MCF 10A (cell line): ENCODE data around the gene NPFF. TPM values are rescaled to one million over a fixed set of nuclear protein-coding genes. Genes with fewer than 3 reads are reported as not detected.

Experiments used
- BruUV-seq: library from RNA; stranded (reverse); fragments of 400-500 nt; replicated peaks from 2 replicates; lab custom pipeline; 2021; lab: Mats Ljungman, UMichigan
- CTCF ChIA-PET: fragments of 300-600 bp; sonication (Branson Sonifier 250); formaldehyde crosslinking; extraction: SDS; loops from one replicate; lab custom pipeline; 2021; ENCODE audit warnings: antibody characterized with exemption, inconsistent platforms; lab: Yijun Ruan, JAX
- POLR2A ChIA-PET: fragments of 300-600, 350-650 bp; sonication (Branson Sonifier 250); formaldehyde crosslinking; extraction: SDS; loops from one replicate; lab custom pipeline; 2020; ENCODE audit warnings: antibody characterized with exemption, inconsistent platforms; lab: Yijun Ruan, JAX
- DNase-seq: peaks from one replicate; pipeline ENCODE4 v3.0.0-alpha.2; 2018; ENCODE audit not compliant: unreplicated experiment
- H3K27ac Mint-ChIP-seq: one replicate; pipeline ENCODE4 v1.8.0; 2022; ENCODE audit warnings: mild to moderate bottlenecking, low read depth, mixed read lengths; ENCODE audit not compliant: unreplicated experiment
- H3K27me3 Mint-ChIP-seq: one replicate; pipeline ENCODE4 v1.8.0; 2022; ENCODE audit warnings: mixed read lengths; ENCODE audit not compliant: insufficient read depth, unreplicated experiment
- H3K36me3 Mint-ChIP-seq: one replicate; pipeline ENCODE4 v1.8.0; 2022; ENCODE audit warnings: mild to moderate bottlenecking, moderate library complexity, mixed read lengths; ENCODE audit not compliant: insufficient read depth, unreplicated experiment
- H3K4me1 Mint-ChIP-seq: one replicate; pipeline ENCODE4 v1.8.0; 2022; ENCODE audit warnings: mixed read lengths; ENCODE audit not compliant: insufficient read depth, unreplicated experiment
- H3K4me3 Mint-ChIP-seq: one replicate; pipeline ENCODE4 v1.8.0; 2022; ENCODE audit warnings: mild to moderate bottlenecking, moderate library complexity, mixed read lengths; ENCODE audit not compliant: unreplicated experiment
- H3K9me3 Mint-ChIP-seq: one replicate; pipeline ENCODE4 v1.8.0; 2022; ENCODE audit warnings: mixed read lengths; ENCODE audit not compliant: unreplicated experiment
- CTCF ChIP-seq: fragments of 200-600 bp; IDR thresholded peaks from one replicate; pipeline ENCODE4 v1.8.0; 2022; ENCODE audit warnings: antibody characterized with exemption, mild to moderate bottlenecking; ENCODE audit not compliant: unreplicated experiment
- intact Hi-C: fragments of 100-400 bp; cut with micrococcal nuclease; formaldehyde crosslinking; loops from 2 replicates; pipeline ENCODE4 v1.14.1; 2022
- total RNA-seq: library from RNA; stranded (reverse); gene quantifications from 2 replicates; pipeline ENCODE4 v1.2.3, GENCODE V29; 2022

The NPFF gene
- total RNA-seq, 1 experiment from 2014 or later = not detected

- peak; percentile 74 for DNase-seq
- peaks cover 81% of the 10 kb centered on the region for H3K36me3 Mint-ChIP-seq
- POLR2A ChIA-PET = interaction anchor here (0.9 to 1.7 kb wide), 6 partner anchors 10 to 205 kb away, joined by 3 to 8 read pairs (median 4); partner anchors contain the start of genes ATF7, ATP5MC2 and TARBP2
- peaks cover 14% of the 10 kb centered on the region for H3K4me1 Mint-ChIP-seq
- no peaks in the 10 kb centered on the region for H3K27me3 Mint-ChIP-seq
- H3K9me3 Mint-ChIP-seq = no peaks in the 10 kb centered on the region
- no peak overlapping the region for H3K4me3 Mint-ChIP-seq
- CTCF ChIA-PET = interaction anchor here (0.6 to 1.2 kb wide), 4 partner anchors 29 to 479 kb away, joined by 3 to 6 read pairs (median 4); partner anchors contain the start of gene ATP5MC2
- peak overlapping the region; percentile 49 for H3K27ac Mint-ChIP-seq
- BruUV-seq = no TSS peak
- intact Hi-C loops = no loop called here
- TF ChIP-seq CTCF = no peak
Measured at GRCh38 chr12:53538209-53538689, 31.0 kb upstream of the NPFF start.

GRCh38 chr12:53536962-53537361 is 29.7 kb upstream of the NPFF start:
- intact Hi-C loops = no loop called here
- BruUV-seq = no TSS peak
- no peaks in the 10 kb centered on the region for H3K9me3 Mint-ChIP-seq
- peaks cover 11% of the 10 kb centered on the region for H3K4me1 Mint-ChIP-seq
- TF ChIP-seq CTCF = no peak
- ChIA-PET CTCF (no interaction called here), POLR2A (no interaction called here)
- H3K27me3 Mint-ChIP-seq = no peaks in the 10 kb centered on the region
- H3K27ac Mint-ChIP-seq = no peak overlapping the region
- no peak overlapping the region for H3K4me3 Mint-ChIP-seq
- H3K36me3 Mint-ChIP-seq = peaks cover 84% of the 10 kb centered on the region
- DNase-seq = no peak

GRCh38 chr12:53533471-53533870 is 26.2 kb upstream of the NPFF start:
- no peak for TF ChIP-seq CTCF
- peak overlapping the region; percentile 40 for H3K27ac Mint-ChIP-seq
- DNase-seq = no peak
- H3K27me3 Mint-ChIP-seq = no peaks in the 10 kb centered on the region
- CTCF ChIA-PET = interaction anchor here (1.5 kb wide), 1 partner anchor 11 kb away, joined by 5 read pairs; no protein-coding TSS in a partner anchor
- intact Hi-C loops = no loop called here
- peaks cover 84% of the 10 kb centered on the region for H3K36me3 Mint-ChIP-seq
- peaks cover 6% of the 10 kb centered on the region for H3K4me1 Mint-ChIP-seq
- no peak overlapping the region for H3K4me3 Mint-ChIP-seq
- no peaks in the 10 kb centered on the region for H3K9me3 Mint-ChIP-seq
- BruUV-seq = no TSS peak
- POLR2A ChIA-PET = interaction anchor here (1.5 kb wide), 2 partner anchors 10 to 11 kb away, joined by 3 to 4 read pairs; no protein-coding TSS in a partner anchor

GRCh38 chr12:53532524-53533445 is 25.5 kb upstream of the NPFF start:
- ChIA-PET POLR2A (interaction anchor here (1.5 kb wide), 2 partner anchors 9 to 11 kb away, joined by 3 to 4 read pairs; no protein-coding TSS in a partner anchor), CTCF (interaction anchor here (0.6 to 1.6 kb wide), 3 partner anchors 10 to 23 kb away, joined by 3 to 5 read pairs (median 4); no protein-coding TSS in a partner anchor)
- no TSS peak for BruUV-seq
- TF ChIP-seq CTCF = no peak
- no peak for DNase-seq
- Mint-ChIP-seq H3K36me3 (peaks cover 80% of the 10 kb centered on the region), H3K4me1 (no peaks in the 10 kb centered on the region), H3K4me3 (no peak overlapping the region), H3K9me3 (no peaks in the 10 kb centered on the region), H3K27me3 (no peaks in the 10 kb centered on the region), H3K27ac (peak overlapping the region; percentile 40)
- intact Hi-C loops = no loop called here
